Pulmonary artery endothelial cell (primary cell): ENCODE data around the gene RAB14. TPM values are rescaled to one million over a fixed set of nuclear protein-coding genes. Genes with fewer than 3 reads are reported as not detected.

Experiments
- DNase-seq: peaks from one replicate; pipeline ENCODE4 v3.0.0-alpha.2; 2011; ENCODE audit warnings: low read depth, low spot score
- total RNA-seq: library from RNA; depleted of rRNA; stranded (reverse); fragments of >200 nt; gene quantifications from 2 replicates; pipeline ENCODE4 v1.2.3, GENCODE V29; 2014

The RAB14 gene
- total RNA-seq: 36.3 and 39.3 TPM in 2 replicates

DNA sequence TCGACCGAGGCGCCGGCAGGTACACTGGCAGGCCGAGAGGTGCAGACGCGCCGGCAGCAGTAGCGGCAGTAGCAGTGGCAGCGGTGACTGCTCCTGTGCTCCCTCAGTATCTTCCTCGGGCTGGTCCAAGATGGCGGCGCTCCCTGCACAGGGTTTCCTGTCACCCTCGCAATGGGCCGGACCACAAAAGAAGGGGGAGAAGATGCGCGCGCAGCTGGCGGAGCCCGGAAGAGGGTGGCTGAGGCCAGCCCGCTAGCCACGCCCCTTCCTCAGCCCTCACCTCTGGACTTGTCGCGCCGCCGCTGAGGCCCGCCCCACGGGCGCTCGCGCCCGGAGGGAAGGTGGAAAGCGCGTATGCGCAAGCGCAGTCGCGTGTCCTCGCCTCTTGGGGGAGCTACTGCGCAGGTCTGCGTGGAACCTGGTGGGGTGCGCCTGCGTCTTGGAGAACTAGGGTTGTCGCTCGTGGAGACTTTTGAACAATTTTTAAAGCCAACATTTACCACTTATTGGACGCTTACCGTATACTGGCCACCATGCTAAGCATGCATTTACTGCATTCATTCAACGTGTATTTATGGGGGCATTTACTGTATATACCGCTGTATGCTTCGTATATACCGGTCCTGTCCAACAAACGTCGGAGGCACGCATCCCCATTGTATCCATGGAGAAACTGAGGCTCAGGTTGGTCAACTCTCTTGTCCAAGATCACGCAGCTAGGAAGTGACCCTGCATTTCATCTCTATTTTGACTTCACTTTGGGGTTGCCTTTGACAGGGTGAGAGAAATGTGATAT is at the start of gene RAB14:
RAB14 (minus strand) TSS at position 132 of the 796 bp plus-strand sequence. CDS start 8,457 bp downstream, outside the sequence.
- peak; percentile 90 for DNase-seq

DNA sequence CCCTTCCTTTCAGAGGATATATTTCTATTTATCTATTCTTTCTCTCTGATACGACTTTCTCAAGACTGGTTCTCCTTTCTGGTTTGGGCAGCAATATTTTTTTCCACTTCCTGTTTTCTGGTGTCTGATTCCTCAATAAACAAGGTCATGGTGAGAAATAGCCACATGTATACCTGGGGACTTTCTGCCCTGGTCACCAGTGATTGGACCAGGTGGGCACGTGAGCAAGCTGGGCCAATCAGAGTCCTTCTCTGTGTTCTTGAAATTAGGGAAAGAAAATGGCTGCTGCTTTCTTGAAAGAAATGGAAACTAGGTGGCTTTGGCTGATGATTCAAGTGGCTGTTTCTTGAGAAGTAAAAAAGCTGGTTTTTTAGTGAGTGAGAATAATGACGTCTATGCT is 47.9 kb upstream of the RAB14 start:
- DNase-seq: no peak

DNA sequence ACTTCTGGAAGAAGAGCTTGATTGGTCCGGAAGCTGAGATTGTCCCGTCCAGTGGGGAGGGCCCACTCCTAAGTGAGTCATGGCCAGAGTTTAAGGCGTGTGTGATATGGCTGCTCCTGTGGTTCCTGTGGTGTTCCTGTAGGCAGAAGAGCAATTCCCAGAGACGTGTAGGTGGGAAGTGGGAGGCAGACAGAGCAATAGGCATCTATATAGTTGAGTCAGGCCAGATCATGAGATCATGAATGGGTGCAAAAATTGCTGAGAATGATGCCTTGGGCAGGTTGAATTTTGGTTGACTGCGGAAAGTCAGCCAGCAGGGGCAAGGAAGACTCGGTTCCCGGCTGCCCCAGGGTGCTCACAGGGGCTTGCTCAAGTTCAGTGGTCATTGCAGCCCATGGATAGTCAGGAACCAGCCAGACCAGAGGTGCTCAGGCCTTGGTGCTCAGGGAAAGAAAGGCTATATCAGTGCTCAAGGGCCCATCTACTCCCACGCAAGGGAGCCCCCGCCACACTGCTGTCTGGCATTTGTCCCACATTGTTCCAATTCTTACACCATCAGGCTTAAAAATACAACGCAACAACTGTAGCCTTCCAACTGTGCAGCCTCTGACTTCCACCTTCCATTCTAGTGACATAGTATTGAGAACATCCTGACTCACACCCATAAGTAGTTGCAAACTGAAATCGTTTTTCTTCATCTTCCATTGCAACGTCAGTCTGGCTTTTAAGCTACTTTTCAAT is 45.3 kb upstream of the RAB14 start:
- no peak for DNase-seq

DNA sequence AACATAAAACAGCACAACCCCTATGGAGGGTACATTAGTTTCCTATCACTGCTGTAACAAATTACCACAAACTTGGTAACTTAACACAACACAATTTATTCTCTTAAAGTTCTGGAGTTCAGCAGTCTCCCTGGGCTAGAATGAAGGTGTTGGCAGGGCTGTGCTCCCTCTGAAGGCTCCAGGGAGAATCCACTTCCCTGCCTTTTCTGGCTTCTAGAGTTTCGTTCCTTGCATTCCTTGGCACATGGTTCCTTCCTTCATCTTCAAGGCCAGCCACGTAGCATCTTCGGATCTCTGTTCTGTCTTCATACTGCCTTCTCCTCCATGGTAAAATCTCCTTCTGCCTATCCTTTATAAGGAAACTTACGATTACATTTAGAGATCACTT is 41.3 kb upstream of the RAB14 start:
- DNase-seq: no peak

DNA sequence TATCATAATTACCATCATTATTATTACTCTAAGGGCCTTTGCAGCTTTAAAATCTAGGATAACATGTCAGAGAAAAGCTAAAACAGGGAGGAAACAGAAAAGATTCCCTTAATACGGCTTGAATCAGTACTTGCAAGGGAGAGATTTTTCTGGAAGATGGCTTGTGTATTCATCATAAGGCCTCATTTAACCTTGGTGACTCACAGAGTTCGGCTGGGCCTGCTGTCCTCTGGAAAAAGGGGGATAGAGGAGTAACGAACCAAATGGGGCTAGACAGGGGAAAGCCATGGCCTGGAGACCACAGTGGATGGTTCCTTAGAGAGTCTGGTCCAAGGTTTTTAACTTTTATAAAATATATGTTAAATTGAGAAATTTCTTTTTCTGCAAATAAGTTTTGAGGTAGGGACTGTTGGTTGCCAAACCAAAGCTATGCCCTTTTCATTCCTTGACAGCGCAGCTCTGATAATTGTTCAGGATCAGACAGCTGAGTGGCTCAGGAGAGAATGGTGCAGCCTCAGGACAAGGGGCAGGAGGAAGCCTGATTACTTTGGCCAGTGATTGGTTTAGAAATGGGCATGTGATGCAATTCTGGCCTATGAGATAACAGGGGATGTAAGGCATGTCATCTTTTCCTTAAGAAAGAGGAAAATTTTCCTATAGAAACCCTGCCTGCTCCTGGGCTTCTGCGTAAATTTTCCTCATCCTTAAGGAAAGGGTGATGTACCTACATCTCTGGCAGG is 40.7 kb upstream of the RAB14 start:
- DNase-seq: no peak

DNA sequence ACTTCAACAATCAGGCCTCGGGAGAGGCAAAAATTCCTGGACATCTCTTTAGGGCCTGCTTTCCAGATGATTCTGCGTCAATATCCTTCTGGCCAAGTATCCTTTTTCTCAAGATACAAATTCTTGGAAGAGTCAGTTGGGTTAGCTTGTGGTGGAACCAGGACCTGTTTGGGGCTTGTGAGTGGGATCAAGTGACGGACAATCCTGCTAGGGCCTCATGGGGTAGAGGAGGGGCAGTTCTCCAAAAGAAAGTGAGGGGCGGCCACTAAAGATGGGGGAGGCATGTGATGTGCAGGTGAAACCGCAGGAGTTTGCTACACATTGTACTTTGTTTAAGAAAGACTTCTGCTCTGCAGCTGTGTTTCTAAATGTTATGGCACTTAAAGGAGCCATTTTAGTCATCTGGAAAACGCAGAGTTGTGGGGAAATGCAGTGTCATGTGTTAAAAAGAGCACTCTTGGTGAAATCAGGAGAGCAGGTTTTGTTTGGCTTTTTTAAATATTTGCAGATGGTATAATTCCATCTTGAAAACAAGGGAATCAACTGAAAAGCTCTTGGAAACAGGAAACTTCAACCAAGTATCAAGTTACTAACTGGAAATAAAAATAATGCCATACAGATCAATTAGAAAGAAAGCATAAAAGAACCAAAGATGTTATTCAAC is 38.9 kb upstream of the RAB14 start:
- no peak for DNase-seq

DNA sequence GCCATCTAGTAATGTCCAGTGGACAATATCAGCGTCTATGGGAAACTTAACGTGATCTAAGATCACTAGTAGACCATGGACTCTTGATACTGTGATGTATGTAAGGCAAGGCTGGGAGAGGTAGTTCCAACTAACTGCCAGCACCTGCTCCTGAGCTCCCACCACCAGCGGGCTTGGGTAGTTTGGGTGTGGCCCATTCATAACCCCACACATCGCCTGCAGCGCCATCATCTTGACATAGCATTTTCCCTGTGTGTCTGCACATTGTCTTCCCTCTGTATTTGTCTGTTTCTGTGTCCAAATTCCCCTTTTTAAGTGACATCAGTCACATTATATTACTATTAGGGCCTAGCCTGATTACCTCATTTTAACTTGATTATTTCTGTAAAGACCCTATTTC is 38.2 kb upstream of the RAB14 start:
- DNase-seq: no peak

DNA sequence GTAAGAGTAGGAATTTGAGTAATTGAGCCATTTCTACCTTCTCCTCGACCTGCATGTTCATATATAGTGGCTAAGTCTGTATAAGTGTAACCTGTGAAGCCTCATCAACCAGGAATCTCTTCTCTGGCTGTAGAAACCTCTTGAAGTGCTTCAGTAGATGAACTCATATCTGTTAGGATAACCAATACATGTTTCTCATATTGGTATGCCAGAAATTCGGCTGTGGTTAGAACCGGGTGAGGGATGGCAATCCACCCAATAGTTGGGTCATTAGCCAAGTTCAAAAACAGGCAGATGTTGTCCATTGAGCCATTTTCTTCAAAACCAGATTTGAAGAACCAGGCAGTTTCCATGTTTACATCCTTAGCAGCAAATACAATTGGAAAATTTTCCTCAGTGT is 37.4 kb upstream of the RAB14 start:
- DNase-seq: no peak

DNA sequence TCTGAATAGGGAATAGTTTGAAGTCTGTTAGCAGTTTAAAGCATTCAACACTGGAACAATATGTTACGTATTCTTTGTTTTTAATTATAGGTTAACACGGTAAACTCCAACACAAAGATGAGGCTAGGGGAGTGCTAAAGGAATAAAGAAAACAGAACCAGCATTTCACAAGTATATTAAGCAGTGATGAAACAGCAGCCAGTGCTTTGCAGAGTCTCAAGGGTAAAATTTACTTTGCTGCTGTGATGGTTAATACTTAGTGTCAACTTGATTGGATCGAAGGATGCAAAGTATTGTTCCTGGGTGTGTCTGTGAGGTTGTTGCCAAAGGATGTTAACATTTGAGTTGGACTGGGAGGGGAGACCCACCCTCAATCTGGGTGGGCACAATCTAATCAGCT is 36.2 kb upstream of the RAB14 start:
- no peak for DNase-seq

DNA sequence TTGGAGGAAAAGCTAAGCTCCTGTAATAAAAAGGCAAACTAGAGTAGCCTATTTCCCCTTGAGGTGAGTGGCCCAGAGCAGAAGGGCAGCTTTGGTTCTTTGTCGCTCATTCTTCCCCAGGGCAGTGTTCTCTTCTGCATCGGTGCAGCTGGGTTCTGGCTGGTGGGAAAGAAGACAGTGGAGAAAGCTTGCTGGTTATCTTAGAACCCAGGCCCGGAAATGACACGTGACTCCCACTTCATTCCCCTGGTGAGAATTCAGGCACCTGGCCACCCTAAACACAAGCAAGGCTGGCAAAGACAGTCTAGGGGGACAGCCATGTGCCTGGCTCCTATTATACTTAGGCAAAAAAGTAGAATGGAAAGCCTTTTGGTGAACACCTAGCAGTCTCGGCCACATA is 33.8 kb upstream of the RAB14 start:
- DNase-seq: no peak

DNA sequence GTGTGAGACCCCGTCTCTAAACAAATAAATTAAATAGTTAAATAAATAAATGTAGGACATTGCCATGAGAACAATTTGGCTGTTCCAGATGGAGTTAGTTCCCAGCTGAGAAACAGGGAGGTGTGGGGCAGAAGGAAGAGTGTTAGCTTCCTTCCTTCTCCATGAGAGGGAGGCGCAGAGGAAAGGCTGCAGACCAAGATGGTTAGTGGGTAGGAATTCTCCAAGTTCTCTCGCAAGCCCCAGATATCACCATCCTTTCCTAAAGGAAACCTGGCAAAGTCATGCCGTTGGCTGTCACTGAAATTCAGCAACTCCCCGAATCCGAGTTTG is 33.1 kb upstream of the RAB14 start:
- DNase-seq: no peak

DNA sequence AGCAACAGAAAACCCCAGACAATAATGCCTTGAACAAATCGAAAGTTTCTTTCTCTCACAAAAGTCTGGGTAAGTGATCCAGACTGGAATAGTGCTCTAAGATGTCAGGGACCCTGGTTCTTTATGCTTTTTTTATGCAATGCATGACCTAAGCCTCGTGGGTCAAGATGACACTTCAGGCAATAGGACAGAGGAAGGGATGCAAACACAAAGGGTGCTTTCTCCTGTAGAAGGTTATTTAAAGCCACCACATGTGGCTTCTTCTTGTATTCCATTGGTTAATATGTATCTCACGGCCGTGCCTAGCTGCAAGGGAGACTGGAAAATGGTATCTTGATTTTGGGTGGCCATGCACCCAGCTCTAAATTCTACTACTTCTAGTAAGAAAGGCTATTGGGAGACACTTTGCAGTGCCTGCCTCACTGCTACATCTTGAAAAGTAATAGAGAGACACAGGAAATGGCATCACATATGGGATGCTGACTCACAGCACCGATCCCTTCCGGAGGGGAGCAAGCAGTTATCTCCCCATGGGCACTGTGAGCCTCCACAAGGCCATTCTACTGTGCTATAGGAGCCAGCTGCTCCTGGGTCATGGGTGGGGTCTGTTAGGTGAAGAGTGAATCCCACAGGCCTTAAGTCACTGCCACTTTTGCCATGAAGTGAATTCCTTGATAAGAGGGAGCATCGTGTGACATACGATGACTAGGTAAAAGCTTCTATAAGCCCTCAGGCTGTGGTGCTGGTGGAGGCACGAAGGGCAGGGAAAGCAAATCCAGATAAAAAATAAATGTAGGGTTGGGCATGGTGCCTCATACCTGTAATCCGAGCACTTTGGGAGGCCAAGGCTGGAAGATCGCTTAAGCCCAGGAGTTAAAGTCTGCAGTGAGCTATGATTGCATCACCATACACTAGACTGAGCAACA is 32.5 kb upstream of the RAB14 start:
- no peak for DNase-seq

DNA sequence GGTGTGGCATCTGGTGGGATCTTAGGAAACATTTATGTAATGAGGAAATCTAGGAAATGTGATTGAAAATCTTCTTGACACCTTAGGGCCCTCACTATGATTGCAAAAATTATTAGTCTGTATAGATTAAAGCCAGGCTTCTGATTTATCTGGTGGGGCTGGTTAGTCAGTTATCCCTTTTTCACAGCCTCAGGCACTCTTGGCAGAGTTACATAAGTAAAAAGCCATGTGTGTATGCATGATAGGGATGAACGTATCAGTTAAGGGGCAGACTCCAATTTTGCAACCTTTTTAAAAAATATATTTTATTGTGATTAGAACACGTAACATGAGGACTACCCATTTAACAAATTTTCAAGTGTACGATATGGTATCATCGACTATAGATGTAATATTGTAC is 30.6 kb upstream of the RAB14 start:
- DNase-seq: no peak

DNA sequence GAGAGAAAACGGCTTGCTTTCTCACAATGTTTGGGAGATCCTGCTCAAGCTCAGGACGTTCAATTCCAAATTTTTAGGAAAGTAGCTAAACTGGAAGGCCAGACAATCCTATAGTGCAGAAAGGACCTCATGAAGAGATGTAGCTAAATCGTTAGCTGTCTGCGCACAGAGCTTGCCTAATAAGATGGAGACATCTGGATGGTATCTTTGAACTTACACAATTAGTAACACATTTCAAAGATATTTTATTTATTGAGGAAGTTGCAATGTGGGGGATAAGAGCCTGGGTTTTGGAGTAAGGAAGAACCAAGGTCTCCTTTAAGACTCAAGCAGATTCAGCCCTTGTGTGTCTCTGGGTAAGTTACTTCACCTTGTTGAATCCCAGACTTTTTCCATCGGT is 28.6 kb upstream of the RAB14 start:
- DNase-seq: no peak

DNA sequence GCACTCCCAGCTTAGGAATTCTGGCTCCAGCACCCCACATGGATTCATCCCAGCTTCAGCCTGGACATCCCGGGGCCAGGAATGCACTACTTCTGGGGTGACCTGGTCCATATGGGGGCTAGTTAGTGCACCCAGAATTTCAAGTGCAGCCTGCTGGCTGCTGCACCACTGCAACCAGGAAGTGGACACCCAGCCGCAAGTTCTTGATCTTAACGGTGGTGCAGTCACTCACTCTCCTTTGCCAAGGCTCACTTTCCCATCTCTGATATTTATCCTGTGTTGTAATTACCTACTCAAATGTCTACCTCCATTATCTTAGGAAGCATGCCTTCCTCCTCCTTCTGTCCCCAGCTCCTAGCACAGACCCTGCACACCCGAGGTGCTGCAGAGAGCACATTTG is 26.2 kb upstream of the RAB14 start:
- DNase-seq: no peak

DNA sequence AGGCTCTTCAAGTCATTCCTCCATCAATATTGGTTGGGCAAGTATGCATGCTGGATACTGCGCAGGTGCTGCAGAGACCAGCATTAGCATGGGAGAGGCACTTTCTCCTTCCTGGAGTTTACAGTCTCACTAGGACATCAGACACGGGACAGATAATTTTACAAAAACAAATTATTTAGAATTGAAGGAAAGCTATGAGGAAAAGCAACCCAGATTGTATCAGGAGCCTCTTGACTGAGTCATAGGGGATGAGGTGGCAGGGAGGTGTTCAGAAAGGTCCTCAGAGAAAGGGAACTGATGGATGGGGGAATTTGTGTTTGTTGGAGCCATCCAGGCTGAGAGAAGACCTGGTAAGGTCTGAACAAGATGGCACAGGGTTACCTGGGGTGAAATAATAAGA is 24.5 kb upstream of the RAB14 start:
- DNase-seq: no peak

DNA sequence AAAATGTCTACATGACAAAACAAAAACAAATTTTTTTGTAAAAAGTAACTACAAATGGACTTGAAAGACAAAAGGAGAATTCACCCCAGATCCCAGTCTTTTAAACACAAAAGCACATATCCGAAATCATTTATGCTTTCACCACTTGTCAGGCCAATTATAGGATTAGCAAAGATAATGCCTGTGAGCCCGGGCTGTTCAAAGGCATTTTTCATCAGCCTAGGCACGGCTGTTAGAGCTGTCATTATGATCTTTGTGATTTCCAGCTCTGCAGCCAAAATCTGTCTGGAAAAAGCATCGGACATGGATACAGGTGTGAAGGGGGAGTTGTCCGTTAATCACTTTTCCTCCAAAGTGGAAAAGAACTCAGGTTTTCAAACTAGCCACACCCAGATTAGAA is 23.6 kb upstream of the RAB14 start:
- no peak for DNase-seq

DNA sequence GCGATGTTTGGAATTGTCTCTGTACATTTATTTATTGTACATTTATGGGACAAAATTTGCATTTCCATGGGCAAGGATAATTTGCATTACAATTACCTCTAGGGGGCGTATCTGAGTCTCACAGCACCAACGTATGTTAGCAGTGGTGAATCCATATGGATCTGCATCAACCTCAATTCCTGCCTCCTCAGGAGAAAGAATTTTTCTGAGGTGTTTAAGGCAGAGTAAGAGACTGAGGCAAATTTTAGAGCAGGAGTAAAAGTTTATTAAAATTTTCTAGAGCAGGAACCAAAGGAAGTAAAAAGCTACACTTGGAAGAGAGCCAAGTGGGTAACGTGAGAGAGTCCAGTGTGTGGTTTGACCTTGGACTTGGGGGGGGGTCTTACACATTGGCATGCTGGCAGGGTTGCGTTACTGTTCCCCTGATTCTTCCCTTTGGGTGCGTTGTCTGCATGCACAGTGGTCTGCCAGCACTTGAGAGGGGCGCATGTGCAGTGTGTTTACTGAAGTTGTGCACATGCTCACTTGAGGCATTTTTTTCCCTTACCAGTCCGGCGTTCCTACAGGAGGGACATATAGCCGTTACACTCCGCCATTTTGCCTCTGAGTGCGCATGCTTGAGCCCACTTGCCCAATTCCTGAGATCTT is 21.0 kb upstream of the RAB14 start:
- DNase-seq: peak; percentile 19

DNA sequence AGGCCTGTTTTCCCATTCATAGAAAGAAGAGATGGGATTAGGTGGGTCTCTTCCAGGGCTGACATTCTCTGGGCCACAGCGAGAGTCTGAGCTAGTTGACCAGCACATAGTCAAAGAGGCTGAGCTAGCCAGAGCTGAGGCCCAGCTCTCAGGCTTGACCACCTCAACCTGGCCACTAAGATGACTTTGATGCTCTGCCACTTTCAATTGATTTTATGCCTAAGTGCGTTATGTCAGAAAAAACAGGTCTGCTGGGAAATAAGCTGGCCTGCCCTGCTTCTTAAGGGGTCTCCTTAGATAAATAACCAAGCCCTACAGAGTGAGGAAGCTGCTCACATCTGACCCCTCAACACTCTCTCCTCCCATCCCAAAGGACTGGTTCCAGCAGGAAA is 20.0 kb upstream of the RAB14 start:
- DNase-seq: no peak

DNA sequence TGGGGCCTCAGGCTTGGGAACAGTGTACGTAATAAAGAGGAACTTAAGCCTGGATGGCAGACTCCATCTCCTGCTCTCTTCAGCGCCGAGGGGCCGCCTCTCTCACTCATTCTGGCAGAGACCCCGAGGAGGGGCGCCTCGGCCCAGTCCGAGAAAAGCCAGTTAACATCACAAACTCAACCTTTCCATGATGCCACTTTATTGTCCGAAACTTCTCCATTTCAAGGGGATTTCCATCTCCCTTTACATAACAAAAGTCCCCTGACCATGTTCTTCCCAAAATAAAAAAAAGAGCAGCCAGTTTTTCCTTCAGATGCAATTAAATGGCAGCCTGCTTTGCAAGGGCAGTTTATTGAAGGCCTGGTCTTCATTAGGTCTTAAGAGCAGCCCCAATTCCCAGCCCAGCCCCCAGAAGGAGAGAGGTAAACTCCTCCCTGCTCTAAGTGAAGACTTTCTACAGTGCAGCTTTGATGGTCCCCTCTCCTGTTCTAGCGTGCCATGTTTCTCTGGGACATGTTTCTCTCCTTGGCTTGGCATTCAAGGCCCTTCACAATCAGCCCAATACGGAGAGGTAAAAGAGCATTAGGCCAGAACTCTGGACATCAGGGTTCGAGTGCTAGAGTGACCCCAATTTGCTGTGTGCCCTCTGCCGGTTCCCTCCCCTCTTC is 19.5 kb upstream of the RAB14 start:
- DNase-seq: no peak
